ENCODE measurements around the gene GJC1.

- TF ChIP-seq CTCF (IDR thresholded peaks at IDR 0.05), result no peak
- TF ChIP-seq POLR2A (IDR thresholded peaks at IDR 0.05), result no peak
Measured at GRCh38 chr17:44780161-44780560, 49.9 kb downstream of the GJC1 start.

Data from esophagus squamous epithelium (tissue), 4 donors.